ENCODE measurements around the gene NEK8.
A peak's percentile ranks its signal among the peaks of the same experiment; 100 is the strongest.
"Not testable (repeated sequence)": the region's sequence is repeated elsewhere in the genome, so short reads cannot be mapped to it uniquely, and the experiment has no call there.

Gene NEK8

DNA sequence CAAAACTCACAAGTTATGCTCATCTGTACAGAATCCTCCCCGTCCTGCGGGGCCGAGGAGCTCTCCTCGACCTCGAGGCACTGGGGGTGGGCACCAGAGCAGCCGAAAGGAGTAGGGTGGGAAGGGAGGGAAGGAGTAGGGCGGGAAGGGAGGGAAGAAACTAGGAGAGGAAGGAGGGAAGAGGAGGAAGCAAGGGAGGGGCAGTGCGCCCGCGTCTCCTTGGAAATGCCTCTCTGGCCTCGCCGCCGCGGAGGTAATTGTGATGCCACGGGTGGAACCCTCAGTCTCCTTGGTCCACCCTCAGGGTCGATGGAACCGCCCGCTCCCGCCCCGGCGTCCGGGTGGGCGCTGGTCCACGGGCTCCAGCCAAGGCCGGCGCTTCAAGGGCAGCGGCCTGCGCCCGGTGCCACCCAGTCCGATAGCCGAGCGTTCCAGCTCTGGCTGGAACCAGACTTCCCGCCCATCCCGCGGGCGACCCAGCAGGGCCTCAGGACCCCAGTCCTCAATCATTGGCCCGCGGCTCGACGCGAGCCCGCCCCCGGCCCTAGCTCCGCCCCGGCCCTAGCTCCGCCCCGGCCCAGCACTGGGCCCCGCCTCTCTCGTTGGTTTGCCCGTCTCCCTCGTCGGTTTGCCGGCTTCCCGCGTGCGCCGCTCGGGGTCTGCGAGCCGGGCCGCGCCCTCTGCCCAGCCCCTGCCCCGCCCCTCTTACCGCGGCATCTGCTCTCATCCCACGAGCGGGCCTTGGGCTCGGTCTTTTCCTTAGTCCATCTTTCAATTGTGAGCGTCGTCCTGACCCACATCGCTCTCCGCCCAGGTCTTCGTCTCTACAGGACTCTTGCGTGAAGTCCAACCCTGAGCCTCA lies 17.5 kb upstream of the NEK8 start:
- DNase-seq (ENCODE audit: low spot score): peak; percentile 94

DNA sequence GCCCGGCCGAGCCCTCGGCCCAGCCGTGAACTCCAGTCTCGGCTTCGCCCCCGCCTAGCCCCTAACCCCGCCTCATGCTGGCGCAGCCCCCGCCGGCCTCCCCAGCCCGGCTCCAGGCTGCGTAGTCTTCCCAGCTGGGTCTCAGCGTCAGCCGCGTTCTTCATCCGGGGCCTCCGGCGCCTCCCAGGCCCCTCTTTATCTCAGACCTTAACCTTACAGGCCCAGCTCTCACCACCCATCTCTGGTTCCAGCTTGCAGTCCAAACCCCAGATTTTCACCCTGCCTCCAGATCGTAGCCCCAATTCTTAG lies 16.9 kb upstream of the NEK8 start, which contains the start of gene PROCA1:
Gene PROCA1, minus strand, starts transcription at position 166 of the 309 bp plus-strand sequence. CDS start 228 bp downstream, outside the sequence.
- no peak for DNase-seq (ENCODE audit: low spot score)

DNA sequence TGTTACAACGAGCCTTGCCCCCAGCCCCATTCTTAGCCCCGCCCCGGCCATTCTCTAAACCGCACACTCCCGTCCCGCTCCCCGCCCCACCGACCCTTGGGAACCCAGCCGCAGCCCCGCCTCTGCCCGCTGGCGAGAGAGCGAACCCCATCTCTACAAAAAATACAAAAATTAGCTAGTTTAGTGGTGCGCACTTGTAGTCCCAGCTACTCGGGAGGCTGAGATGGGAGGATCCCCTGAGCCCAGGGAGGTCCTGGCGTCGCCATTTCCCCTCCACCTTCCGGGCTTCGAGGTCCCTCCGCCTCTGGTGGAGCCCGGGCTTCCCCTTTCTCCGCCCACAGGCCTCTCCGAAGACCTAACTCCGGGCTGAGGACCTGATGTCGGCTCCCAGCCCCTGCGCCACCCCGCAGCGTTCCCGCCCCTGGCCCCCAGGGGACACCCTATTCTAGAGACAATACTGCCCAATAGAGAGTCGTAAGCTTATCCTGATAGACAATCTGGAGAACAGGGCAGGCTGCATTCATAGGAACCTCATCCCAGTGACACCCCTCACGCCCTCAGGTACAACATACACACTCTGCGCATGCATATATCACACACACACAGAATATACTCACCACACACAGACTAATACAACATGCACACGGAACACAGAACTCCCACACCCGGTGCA lies 16.4 kb upstream of the NEK8 start:
- DNase-seq (ENCODE audit: low spot score): no peak

GRCh38 chr17:28712705-28713415 lies 15.7 kb upstream of the NEK8 start:
- DNase-seq (ENCODE audit: low spot score): no peak

DNA sequence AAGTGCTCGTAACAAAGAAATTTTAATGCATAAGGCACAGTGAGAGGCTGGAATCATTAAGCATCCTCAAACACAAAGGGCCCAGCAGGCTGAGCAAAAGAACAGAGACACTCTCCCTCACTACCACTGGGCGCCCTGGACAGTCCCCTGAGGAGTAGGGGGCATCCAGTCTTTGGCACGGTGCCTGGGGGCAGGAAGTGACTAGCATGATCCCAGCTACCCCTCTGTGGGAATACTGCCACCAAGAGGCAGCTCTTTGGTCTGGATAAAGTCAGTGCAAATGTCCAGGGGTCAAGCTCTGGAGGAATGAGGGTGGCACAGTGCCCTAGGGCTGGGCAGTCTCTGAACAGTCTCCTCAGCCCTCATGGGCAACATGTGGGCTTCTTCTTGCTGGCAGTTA lies 14.3 kb upstream of the NEK8 start:
- DNase-seq (ENCODE audit: low spot score): no peak

DNA sequence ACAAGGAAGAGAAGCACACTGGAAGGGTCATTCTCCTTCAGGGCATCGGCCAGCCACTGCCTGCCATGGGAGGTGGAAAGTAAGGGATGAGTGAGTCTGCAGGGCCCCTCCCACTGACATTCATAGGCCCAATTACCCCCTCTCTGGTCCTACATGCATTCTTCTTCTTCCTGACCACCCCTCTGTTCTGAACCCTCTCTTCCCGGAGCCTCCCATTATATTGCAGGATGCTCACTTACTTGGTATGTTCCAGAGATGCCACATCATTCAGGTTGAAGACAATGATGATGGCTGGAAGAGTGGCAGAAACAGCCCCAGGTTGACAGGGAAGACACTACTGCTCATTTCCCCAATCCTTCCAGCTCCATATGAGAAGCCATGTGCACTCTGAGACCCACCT lies 13.4 kb upstream of the NEK8 start:
- DNase-seq (ENCODE audit: low spot score): no peak

- peak; percentile 14 for DNase-seq (ENCODE audit: low spot score)
These were observed 11.6 kb upstream of the NEK8 start for GRCh38 chr17:28716740-28717577.

DNA sequence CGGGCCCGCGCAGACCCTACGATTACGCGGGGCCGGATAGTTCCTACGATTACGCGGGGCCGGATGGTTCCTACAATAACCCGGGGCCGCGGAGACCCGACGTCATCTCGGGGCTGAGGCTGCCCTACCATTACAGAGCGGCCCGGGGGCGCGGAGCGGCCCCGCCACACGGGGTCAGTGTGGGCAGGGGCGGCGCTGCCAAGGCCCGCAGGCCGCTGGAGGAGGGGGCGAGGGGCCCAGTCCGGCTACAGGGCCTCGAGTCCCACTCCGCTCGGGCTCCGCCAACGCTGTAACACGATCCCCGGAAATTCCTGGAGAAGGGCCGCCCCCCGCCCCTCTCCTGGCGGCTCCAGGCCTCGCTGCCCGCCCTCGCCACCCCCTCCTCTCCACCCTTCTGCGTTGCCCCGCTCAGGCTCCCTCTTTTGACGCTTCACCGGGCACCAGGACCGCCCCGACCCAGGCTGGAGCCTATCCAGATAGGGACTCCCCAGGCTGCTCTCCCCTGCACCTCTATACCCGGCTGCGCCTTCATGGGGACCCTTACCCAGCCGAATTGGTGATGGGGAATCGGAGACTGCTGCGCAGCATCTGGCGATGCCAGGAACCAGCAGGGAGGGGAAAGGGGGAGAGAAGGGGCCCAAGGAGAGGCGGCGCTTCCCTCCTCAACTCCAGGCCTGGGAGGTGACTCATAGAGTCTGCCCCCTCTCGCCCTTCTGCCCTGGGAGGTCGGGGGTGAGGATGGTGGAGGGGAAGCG lies 10.8 kb upstream of the NEK8 start, which contains the start of gene RAB34:
Gene RAB34, minus strand, starts transcription at position 291 of the 755 bp plus-strand sequence. CDS start 602 bp downstream, outside the sequence.
- peak; percentile 68 for DNase-seq (ENCODE audit: low spot score)

- DNase-seq (ENCODE audit: low spot score): no peak
These were observed 10.1 kb upstream of the NEK8 start for GRCh38 chr17:28718333-28719020.

DNA sequence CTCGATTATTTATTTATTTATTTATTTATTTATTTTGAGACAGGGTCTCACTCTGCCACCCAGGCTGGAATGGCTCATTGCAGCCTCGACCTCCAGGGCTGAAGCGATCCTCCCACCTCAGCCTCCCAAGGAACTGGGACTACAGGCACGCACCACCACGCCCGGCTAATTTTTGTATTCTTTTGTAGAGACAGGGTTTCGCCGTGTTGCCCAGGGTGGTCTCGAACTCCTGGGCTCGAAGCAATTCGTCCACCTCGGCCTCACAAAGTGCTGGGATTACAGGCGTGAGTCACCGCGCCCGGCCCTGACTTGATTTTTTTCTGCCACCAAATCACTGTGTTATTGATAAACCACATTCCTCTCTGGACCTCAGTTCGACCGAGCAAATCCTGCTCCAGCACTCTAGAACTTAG lies 9.6 kb upstream of the NEK8 start:
- DNase-seq (ENCODE audit: low spot score): no peak

GRCh38 chr17:28720247-28720996 lies 8.2 kb upstream of the NEK8 start:
- no peak for DNase-seq (ENCODE audit: low spot score)

DNA sequence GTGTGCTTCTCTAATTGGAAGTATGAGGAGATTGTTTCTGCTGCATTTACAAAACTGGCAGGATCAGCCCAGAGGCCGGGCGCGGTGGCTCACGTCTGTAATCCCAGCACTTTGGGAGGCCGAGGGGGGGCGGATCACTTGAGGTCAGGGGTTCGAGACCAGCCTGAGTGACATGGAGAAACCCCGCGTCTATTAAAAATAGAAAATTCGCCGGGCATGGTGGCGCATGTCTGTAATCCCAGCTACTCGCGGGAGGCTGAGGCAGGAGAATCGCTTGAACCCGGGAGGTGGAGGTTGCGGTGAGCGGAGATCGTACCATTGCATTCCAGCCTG lies 7.6 kb upstream of the NEK8 start:
- DNase-seq (ENCODE audit: low spot score): not testable (repeated sequence)

- no peak for DNase-seq (ENCODE audit: low spot score)
These were observed 6.0 kb upstream of the NEK8 start for GRCh38 chr17:28722417-28723158.

DNA sequence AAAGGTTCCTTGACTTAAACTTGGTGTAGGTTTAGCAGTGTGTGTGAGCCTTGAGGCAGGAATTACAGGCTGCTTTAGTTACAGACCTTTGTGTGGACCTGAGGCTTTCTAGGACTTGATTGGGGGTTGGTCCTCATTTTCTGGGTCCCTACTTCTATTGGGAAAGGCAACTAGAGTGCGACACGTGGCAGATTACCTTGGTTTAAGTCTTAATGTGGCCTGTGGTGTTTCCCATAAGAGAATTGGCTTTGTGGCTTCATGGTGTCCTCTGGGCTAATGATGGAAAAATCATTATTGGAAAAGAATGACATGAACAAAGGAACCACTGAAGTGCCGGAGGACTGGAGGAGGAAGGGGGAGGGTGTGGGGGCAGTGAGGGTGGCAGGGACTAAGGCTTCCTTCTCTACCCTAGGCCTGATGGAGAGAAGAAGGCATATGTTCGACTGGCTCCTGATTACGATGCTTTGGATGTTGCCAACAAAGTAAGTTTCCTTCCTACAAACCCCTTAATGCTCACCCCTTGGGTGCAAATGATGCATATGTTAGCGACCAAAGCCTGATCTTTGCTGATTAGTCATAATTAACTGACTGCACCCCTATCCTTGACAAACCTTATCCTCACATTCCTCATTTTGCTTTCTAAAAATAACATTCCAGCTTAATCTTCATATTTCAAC lies 5.3 kb upstream of the NEK8 start:
- DNase-seq (ENCODE audit: low spot score): no peak

DNA sequence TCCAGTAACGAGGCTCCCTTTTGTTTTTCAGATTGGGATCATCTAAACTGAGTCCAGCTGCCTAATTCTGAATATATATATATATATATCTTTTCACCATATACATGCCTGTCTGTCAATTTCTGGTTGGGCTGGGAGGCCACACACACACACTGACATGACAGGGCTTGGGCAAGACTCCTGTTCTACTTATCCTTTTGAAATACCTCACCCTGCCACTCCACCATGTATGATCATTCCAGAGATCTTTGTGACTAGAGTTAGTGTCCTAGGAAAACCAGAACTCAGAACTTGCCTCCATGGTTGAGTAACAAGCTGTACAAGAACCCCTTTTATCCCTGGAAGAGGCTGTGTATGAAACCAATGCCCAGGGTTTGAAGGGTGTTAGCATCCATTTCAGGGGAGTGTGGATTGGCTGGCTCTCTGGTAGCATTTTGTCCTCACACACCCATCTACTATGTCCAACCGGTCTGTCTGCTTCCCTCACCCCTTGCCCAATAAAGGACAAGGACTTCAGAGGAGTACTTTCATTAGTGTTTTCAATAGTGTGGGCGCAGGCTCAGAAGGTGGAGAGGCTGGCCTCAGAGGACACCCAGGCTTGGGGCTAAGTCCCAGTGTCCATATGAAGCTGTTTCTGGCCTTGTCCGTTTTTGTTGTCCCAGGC lies 4.6 kb upstream of the NEK8 start:
- DNase-seq (ENCODE audit: low spot score): not testable (repeated sequence)

DNA sequence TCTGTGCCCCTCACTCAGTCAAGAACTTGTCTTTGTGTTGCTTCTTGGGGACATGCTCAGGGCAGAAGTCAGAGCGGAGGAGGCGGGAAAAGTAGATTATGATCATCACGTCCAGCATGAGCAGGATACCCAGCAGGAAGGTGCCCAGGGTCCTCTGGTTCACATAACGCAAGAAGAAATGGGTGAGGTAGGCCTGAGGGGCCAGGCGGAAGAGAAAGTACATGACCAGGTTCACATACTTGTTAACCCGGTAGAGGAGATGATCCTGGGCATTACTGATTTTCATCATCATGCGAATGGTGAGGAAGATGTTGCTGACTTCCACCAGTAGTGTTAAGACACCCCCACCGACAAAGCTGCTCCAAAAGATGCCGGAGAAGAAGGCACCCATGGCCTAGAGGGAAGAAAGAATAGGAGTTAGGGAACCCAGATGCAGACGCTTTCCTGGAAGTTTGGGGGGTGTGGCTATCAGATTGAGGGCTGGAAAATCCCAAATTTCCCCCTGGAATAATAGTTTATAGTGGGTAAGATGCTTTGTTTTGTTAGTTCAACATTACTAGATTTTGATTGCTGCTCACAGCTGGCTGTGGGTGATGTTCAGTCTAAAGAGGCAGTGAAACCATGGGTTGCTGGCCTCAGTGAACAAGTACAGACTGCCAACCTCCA lies 4.0 kb upstream of the NEK8 start:
- DNase-seq (ENCODE audit: low spot score): no peak

GRCh38 chr17:28725166-28725659 lies 3.4 kb upstream of the NEK8 start:
- peak; percentile 30 for DNase-seq (ENCODE audit: low spot score)

Data from AG08395 (cell line).